C4-2B (cell line): ENCODE results near the gene GRIN1.
"Not testable (repeated sequence)": the region's sequence is repeated elsewhere in the genome, so short reads cannot be mapped to it uniquely, and the experiment has no call there.

Source experiments
- H3K27ac ChIP-seq: fragments of 450-650 bp; 2 replicates; pipeline ENCODE4 v1.5.1; 2017
- CTCF ChIP-seq: fragments of 450-650 bp; conservative IDR thresholded peaks from 2 replicates; pipeline ENCODE4 v1.5.1; 2017; ENCODE audit warnings: mild to moderate bottlenecking
- ZFX ChIP-seq: fragments of 450-650 bp; IDR thresholded peaks from 2 replicates; pipeline ENCODE4 v1.6.1; 2017

Gene GRIN1

GRCh38 chr9:137128862-137129455, 10.0 kb upstream of the GRIN1 start:
- TF ChIP-seq CTCF = no peak
- TF ChIP-seq ZFX = peak; percentile 75; the same call in 1 of the 2 replicates
- H3K27ac ChIP-seq = peak overlapping the region; percentile 92

DNA sequence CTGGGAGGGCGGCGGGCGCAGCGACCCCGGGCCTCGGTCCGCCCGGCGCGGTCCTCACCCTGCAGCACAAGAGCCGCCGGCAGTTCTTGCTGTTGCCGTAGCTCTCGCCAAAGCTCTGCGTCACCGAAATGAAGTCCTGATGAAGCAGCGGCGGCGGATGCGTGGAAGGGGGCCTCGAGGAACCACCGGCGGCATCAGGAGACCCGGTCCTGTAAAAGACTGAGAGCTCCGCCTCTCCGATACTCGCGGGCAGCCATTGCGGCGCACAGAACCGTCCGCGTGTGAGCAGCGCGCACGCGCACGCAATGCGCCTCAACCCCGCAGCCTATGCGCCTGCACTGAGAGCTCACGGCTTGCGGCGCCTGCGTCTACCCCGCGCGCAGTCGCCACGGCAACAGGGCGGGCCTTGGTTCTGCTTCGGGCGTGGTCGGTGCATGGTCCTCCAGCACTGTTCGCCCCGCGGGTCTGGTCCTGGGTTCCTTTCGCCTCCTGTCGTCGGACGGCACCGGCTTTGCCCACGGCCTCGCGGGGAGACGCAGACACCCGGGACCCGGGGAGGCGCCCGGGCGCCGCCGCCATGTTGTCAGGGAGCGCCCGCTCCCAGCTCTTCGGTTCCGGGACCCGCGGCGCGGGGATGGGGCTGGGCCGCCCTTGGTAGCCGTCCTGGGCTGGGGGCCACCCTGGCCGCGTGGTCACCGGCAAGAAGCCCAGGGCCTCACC, 9.3 kb upstream of the GRIN1 start:
- TF ChIP-seq CTCF (no peak), ZFX (peak; percentile 41; the same call in 1 of the 2 replicates)
- H3K27ac ChIP-seq = peak overlapping the region; percentile 92

DNA sequence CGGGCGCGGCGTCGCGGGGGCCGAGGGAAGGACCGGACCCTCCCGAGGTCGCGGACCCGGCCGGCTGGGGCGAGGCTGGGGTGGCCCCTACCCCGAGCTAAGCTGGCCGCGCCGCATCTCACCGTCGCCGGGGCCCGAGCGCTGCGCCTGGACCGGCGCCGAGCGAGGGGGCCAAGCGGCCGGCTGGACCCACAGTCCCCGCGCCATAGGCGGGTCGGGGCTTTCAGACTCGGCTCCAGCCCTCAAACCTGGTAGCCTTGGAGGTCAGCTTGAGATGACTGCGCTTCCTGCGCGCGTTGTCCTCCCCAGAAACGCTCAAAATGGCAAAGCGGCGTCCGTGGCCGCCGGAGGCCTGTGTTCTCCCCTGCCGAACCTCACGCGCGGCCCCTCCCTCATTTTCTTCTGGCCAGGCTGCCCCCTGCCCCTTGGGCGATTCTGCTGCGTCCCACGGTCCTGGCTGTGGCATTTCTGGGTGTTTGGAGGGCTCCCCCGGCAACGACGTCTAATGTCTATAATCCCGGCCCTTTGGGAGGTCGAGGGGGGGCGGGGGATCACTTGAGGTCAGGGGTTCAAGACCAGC, 8.7 kb upstream of the GRIN1 start:
- TF ChIP-seq CTCF = no peak
- TF ChIP-seq ZFX = no peak
- H3K27ac ChIP-seq = peak overlapping the region; percentile 92

DNA sequence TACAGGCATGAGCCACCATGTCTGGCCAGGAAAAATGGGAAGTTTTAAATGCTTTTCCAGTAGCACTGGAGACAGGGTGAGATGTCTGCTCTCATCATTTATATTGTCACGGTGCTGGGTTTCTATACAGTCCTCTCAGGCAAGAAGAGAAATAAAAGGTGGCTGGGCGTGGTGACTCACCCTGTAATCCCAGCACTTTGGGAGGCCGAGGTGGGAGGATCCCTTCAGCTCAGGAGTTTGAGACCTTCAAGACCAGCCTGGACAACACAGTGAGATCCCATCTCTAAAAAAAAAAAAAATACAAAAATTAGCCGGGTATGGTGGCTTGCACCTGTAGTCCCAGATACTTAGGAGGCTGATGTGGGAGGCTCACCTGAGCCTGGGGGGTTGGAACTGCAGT, 4.8 kb upstream of the GRIN1 start:
- no peak overlapping the region for H3K27ac ChIP-seq

GRCh38 chr9:137135154-137135553, 3.8 kb upstream of the GRIN1 start:
- H3K27ac ChIP-seq = not testable (repeated sequence)

More for the DNA sequence above, 4.8 kb upstream of the GRIN1 start:
- TF ChIP-seq ZFX (no peak), CTCF (no peak)

DNA sequence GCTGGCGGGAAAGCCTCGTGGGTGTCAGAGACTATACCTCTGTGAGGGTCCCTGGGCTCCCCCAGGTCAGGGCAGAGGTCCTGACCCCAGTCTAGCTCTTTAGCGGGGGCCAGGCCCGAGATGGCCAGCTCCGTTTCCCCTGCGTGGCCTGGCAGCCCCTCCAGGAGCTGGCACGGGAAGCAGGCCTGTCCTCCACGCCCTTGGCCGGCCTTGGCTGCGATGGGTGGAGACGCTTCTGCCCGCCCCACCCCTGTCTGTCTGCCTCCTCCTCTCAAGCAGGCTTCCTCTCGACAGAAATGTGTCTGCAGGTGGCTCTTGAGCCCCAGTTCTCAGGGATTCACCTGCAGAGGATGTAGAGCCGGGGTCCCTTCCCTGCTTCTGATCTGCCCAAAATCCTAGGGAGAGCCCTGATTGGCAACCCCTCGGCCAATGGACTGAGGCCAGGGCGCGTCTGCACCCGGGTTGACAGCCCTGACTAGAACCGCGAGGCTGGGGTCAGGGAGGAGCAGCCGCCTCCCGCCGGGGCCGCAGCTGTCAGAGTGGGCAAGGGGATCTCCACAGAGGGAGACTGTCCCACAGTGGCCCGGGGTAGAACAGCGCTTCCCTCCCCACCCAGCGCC, 2.6 kb upstream of the GRIN1 start:
- no peak overlapping the region for H3K27ac ChIP-seq
- TF ChIP-seq ZFX (no peak), CTCF (no peak)

DNA sequence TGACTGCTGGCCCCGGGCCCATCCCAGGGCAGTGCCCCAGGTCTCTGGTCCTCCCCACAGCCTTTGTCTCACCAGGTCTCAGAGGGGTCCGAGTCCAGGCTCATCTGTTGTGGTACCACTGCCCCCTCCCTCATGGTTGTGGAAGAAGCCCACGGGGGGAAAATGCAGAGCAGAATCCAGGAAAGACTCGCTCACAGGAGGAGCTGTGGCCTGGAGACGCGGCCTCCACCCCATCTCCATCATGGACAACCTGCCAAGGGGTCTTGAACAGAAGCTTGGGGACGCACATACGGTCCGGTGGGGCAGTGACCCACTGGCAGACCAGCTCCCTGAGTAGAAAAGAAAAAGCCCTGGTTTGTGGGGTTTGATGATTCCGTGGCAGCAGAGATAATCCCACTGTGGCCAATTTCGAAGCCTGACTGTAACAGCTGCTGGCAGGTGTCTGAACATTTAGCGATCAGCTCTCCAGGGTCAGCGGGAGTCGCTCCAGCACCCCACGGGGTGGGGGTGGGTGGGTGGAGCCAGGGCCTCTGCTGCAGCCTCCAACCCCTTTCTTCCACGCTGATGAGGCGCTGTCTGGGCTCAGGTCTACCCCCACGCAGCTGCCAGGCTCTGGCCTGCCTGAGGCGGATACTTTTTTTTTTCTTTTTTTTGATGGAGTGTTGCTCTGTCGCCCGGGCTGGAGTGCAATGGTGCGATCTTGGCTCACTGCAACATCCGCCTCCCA, 1.9 kb upstream of the GRIN1 start:
- TF ChIP-seq ZFX (no peak), CTCF (no peak)
- no peak overlapping the region for H3K27ac ChIP-seq
